AML-193 (cell line): ENCODE results near the gene EMILIN3.
A peak's percentile ranks its signal among the peaks of the same experiment; 100 is the strongest.
"Not testable (repeated sequence)": the region's sequence is repeated elsewhere in the genome, so short reads cannot be mapped to it uniquely, and the experiment has no call there.

ENCODE experiments used
- DNase-seq, 2 experiments: peaks; one replicate each; lab custom pipeline; 2025; lab: John Stamatoyannopoulos, UW

The EMILIN3 gene

GRCh38 chr20:41318271-41318649, 48.4 kb downstream of the EMILIN3 start:
- no peak for DNase-seq

GRCh38 chr20:41317546-41318270, 48.9 kb downstream of the EMILIN3 start, which contains the start of gene ZHX3:
Gene ZHX3 (minus strand): TSS chr20:41317731. CDS start chr20:41204916, 112,815 bp downstream.
- peak; percentile 89 to 93 for DNase-seq

- DNase-seq = peak; percentile 11 to 42
Observed at GRCh38 chr20:41316602-41317545, 49.7 kb downstream of the EMILIN3 start.

GRCh38 chr20:41316051-41316450, 50.6 kb downstream of the EMILIN3 start:
- DNase-seq = no peak

GRCh38 chr20:41314386-41314785, 52.2 kb downstream of the EMILIN3 start:
- no peak for DNase-seq

- not testable (repeated sequence) for DNase-seq
Observed at GRCh38 chr20:41312009-41312408, 54.6 kb downstream of the EMILIN3 start.
